ENCODE measurements around the gene CNOT4. TPM values are rescaled to one million over a fixed set of nuclear protein-coding genes. Genes with fewer than 3 reads are reported as not detected.

The CNOT4 gene
- total and polyA plus RNA-seq, 2 of the 4 experiments (the other 2 are of a cell fraction), result 7.0 to 8.1 TPM

- Histone ChIP-seq H2BK5ac (ENCODE audit: low read depth, low read length, poor library complexity, severe bottlenecking) (no peak overlapping the region), H4K8ac (ENCODE audit: low read depth in 2 of 2, low read length in 2 of 2) (no peak overlapping the region), H4K91ac (ENCODE audit: insufficient read depth, low read depth, low read length) (no peak overlapping the region), H2BK15ac (ENCODE audit: low read depth, low read length) (no peak overlapping the region), H3K79me1 (ENCODE audit: low read depth in 1 of 2, low read length in 2 of 2) (peaks cover 8 to 46% of the 10 kb centered on the region in 2 experiments), H3K27me3 (ENCODE audit: control insufficient read depth, insufficient read depth, low read length) (no peaks in the 10 kb centered on the region), H3K4me1 (ENCODE audit: control insufficient read depth, insufficient read depth, low read length) (peaks cover 7% of the 10 kb centered on the region), H3K36me3 (ENCODE audit: control insufficient read depth, insufficient read depth, low read length) (no peaks in the 10 kb centered on the region; the same call in 1 of the 2 replicates), H4K20me1 (ENCODE audit: insufficient read depth, low read length) (peaks cover 42% of the 10 kb centered on the region), H3K4ac (ENCODE audit: low read depth, low read length) (no peak overlapping the region), H2BK120ac (ENCODE audit: low read depth, low read length) (no peak overlapping the region), H3K9me3 (ENCODE audit: control insufficient read depth, insufficient read depth, low read length) (no peaks in the 10 kb centered on the region), H4K5ac (ENCODE audit: low read depth, low read length) (no peak overlapping the region), H3K27ac (ENCODE audit: insufficient read depth, low read length) (no peak overlapping the region), H2AK5ac (ENCODE audit: low read depth, low read length) (no peak overlapping the region), H3K18ac (ENCODE audit: low read depth, low read length) (no peak overlapping the region), H3K9me1 (ENCODE audit: insufficient read depth, low read length) (no peaks in the 10 kb centered on the region), H3K14ac (replicated peaks; ENCODE audit: low read depth, low read length) (no peak overlapping the region), H2BK20ac (ENCODE audit: low read depth, low read length) (no peak overlapping the region), H2AFZ (replicated peaks; ENCODE audit: low read length, poor library complexity) (no peak overlapping the region), H3K56ac (ENCODE audit: extremely low read depth, insufficient read depth, low read length) (no peak overlapping the region), H3K23ac (ENCODE audit: low read depth, low read length) (no peak overlapping the region), H3K4me3 (ENCODE audit: insufficient read depth, low read depth, low read length) (no peak overlapping the region), H3K4me2 (ENCODE audit: low read depth, low read length) (no peak overlapping the region), H3K9ac (ENCODE audit: low read depth, low read length) (no peak overlapping the region), H2AK9ac (replicated peaks; ENCODE audit: low read depth, low read length, poor library complexity) (no peak overlapping the region)
- dilution Hi-C loops (cut with HindIII; ENCODE audit: low sequenced_read_pairs, unreplicated experiment), result no loop called here
- WGBS, 2 experiments (ENCODE audit: extremely low coverage in 2 of 2, insufficient read length in 1 of 2), result 20% methylated on average over 1 of the region's 2 CpGs; no CpG with 5 or more reads in 1 of the 2 experiments
- ChIA-PET CTCF (interaction anchor here (0.7 kb wide), 1 partner anchor 91 kb away, joined by 3 read pairs; no protein-coding TSS in a partner anchor), POLR2A (ENCODE audit: unreplicated experiment) (no interaction called here)
- TF ChIP-seq POLR2A (IDR thresholded peaks at IDR 0.05; ENCODE audit: low read depth, low read length) (no peak), CHD1 (IDR thresholded peaks at IDR 0.05; ENCODE audit: low read depth, low read length) (no peak), CTCF (conservative IDR thresholded peaks at IDR 0.05; ENCODE audit: low read depth, low read length) (peak; percentile 33; the same call in 1 of the 2 replicates), RFX5 (IDR thresholded peaks at IDR 0.05; ENCODE audit: low read depth, low read length) (no peak), RAD21 (IDR thresholded peaks at IDR 0.05; ENCODE audit: low read length) (peak; percentile 42), NFE2L2 (IDR thresholded peaks at IDR 0.05; ENCODE audit: low read depth, low read length) (no peak), MAFK (IDR thresholded peaks at IDR 0.05; ENCODE audit: low read depth, low read length) (no peak), MAZ (IDR thresholded peaks at IDR 0.05; ENCODE audit: borderline replicate concordance, low read depth, low read length) (no peak), MXI1 (IDR thresholded peaks at IDR 0.05; ENCODE audit: borderline replicate concordance, low read depth, low read length) (no peak), CEBPB (IDR thresholded peaks at IDR 0.05; ENCODE audit: low read depth, low read length) (no peak), ELK1 (IDR thresholded peaks at IDR 0.05; ENCODE audit: borderline replicate concordance, low read depth, low read length) (no peak), FOS (IDR thresholded peaks at IDR 0.05; ENCODE audit: low read depth, low read length) (no peak), BHLHE40 (IDR thresholded peaks at IDR 0.05; ENCODE audit: low read depth, low read length) (no peak), RCOR1 (IDR thresholded peaks at IDR 0.05; ENCODE audit: insufficient replicate concordance, low read length) (no peak), USF2 (IDR thresholded peaks at IDR 0.05; ENCODE audit: low read depth, low read length) (no peak)
- ATAC-seq (ENCODE audit: low read depth), result peak; percentile 72
- intact Hi-C loops (cut with micrococcal nuclease), result no loop called here
- DNase-seq, result peak; percentile 58
- in situ Hi-C loops (cut with MboI; ENCODE audit: low sequenced_read_pairs), result no loop called here
- BruUV-seq (replicated peaks), result no TSS peak
These were observed 8.5 kb downstream of the CNOT4 start for GRCh38 chr7:135501402-135501801.

Measured in IMR-90 (cell line).